ENCODE measurements around the gene SCYGR1.
A peak's percentile ranks its signal among the peaks of the same experiment; 100 is the strongest.
"Not testable (repeated sequence)": the region's sequence is repeated elsewhere in the genome, so short reads cannot be mapped to it uniquely, and the experiment has no call there.

SCYGR1 gene

GRCh38 chr2:227368574-227368973 lies 19.2 kb downstream of the SCYGR1 start:
- DNase-seq: peak; percentile 80

GRCh38 chr2:227367427-227367795 lies 20.3 kb downstream of the SCYGR1 start:
- peak; percentile 29 for DNase-seq

GRCh38 chr2:227366769-227367426 lies 20.9 kb downstream of the SCYGR1 start:
- DNase-seq: peak; percentile 34

- no peak for DNase-seq
Observed at GRCh38 chr2:227365833-227366232, 21.9 kb downstream of the SCYGR1 start.

GRCh38 chr2:227364585-227365263 lies 23.0 kb downstream of the SCYGR1 start:
- DNase-seq: not testable (repeated sequence)

GRCh38 chr2:227363756-227364155 lies 24.0 kb downstream of the SCYGR1 start:
- DNase-seq: peak; percentile 49

- no peak for DNase-seq
Observed at GRCh38 chr2:227360351-227360750, 27.4 kb downstream of the SCYGR1 start.

- DNase-seq: no peak
Observed at GRCh38 chr2:227351639-227352038, 36.1 kb downstream of the SCYGR1 start.

- DNase-seq: no peak
Observed at GRCh38 chr2:227349989-227350612, 37.6 kb downstream of the SCYGR1 start.

- DNase-seq: no peak
Observed at GRCh38 chr2:227348324-227348723, 39.4 kb downstream of the SCYGR1 start.

- no peak for DNase-seq
Observed at GRCh38 chr2:227347117-227347516, 40.6 kb downstream of the SCYGR1 start.

- DNase-seq: no peak
Observed at GRCh38 chr2:227344231-227344630, 43.5 kb downstream of the SCYGR1 start.

GRCh38 chr2:227341553-227341952 lies 46.2 kb downstream of the SCYGR1 start:
- DNase-seq: no peak

- no peak for DNase-seq
Observed at GRCh38 chr2:227340106-227340505, 47.6 kb downstream of the SCYGR1 start.

- DNase-seq: no peak
Observed at GRCh38 chr2:227339098-227339599, 48.6 kb downstream of the SCYGR1 start.
